Measurements from ENCODE around the gene ARHGAP12.

DNA sequence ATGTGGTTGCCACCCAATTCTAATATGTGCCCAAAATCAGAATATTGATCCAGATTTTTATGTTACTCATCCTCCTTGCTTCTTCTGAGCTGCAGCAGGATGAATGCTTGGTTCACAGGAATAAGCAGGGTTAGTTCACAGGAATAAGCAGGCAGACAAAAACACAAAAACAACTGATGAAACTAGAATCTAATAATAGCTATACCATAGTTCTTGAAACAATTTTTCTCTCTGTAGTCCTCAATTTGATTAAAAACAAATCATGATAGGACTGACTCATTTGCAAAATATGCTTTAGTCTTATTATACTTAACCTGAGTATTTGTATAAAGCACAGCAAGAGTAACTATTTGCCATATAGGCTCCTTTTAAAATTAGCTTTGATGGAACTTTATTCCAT lies 24.4 kb upstream of the ARHGAP12 start:
- TF ChIP-seq EZH2 (IDR thresholded peaks at IDR 0.05; ENCODE audit: insufficient read depth, poor library complexity, severe bottlenecking) (no peak), EZH2phosphoT487 (IDR thresholded peaks at IDR 0.05; ENCODE audit: insufficient read depth, low read depth) (no peak)
